GM18858 (cell line): ENCODE data around the gene SNRPB.
A peak's percentile ranks its signal among the peaks of the same experiment; 100 is the strongest.
"Not testable (repeated sequence)": the region's sequence is repeated elsewhere in the genome, so short reads cannot be mapped to it uniquely, and the experiment has no call there.

Experiments used
- ATAC-seq: cut with Tn5 transposase; IDR thresholded peaks from one replicate; pipeline ENCODE4 v1.9.1; 2021; ENCODE audit not compliant: unreplicated experiment

SNRPB gene

GRCh38 chr20:2470423-2471193 is at the start of gene SNRPB:
Gene SNRPB (minus strand): TSS chr20:2470789. CDS start chr20:2470690, 99 bp downstream.
- ATAC-seq: peak; percentile 95

DNA sequence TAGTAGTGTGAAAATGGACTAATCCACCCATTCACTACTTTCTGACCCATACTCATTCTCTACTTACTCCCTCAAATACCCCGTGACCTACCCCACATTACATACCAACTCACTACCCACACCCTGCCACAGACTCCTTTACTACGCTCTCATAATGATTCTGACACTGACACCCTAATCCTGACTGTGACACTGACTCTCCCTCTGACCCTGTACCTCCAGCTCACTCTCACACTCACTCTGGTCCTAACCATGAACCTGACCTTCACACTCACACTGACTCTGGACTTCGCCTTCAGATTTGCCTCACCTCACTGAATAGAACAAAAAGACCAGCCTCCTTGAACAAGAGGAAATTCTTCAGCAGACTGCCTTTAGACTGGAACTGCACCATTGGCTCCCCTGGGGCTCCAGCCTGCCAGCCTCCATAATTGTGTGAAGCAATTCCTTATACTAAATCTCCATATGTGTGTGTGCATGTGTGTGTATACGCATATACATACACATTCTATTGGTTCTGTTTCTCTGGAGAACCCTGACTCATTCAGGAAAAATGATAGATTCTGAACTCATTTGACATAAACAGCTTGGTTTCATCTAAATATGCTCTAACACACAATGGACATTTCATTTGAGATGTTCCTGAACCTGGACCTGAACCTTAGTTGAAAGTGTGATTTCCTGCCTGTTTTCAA is 48.7 kb upstream of the SNRPB start:
- ATAC-seq: no peak

- no peak for ATAC-seq
Measured at GRCh38 chr20:2518558-2518957, 48.0 kb upstream of the SNRPB start.

DNA sequence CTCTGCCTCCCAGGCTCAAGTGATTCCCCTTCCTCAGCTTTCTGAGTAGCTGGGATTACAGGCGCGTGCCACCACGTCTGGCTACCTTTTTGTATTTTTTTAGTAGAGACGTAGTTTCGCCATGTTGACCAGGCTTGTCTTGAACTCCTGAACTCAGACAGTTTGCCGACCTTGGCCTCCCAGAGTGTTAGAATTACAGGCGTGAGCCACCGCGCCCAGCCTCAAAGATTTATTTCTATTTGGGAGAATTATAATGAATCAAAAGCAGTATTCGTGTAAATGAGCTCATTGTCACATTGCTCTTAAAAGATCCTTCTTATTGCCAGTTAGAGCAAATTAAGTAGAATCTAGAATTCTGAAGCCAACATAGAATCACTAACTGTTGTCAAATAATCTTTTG is 47.5 kb upstream of the SNRPB start:
- ATAC-seq: no peak

GRCh38 chr20:2516399-2516798 is 45.8 kb upstream of the SNRPB start:
- ATAC-seq: no peak

DNA sequence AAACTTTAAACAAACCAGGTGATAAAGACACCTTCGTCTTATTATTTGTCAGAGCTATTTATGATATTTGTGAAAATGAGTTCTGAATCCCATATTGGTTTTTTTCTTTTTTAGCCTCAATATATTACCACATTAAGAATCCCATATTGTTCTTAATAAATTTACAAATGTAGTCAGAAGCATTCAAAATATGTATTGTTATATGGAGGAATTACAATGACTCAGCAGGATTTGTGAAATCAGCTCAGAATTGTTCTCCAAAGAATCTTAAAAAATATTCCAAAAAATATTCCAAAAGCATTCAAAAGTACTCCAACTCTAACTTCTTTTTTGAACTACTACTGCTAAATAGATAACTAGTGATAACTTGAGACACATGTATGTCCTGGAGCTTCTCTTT is 44.6 kb upstream of the SNRPB start:
- ATAC-seq: no peak

- no peak for ATAC-seq
Measured at GRCh38 chr20:2509794-2510193, 39.2 kb upstream of the SNRPB start.

DNA sequence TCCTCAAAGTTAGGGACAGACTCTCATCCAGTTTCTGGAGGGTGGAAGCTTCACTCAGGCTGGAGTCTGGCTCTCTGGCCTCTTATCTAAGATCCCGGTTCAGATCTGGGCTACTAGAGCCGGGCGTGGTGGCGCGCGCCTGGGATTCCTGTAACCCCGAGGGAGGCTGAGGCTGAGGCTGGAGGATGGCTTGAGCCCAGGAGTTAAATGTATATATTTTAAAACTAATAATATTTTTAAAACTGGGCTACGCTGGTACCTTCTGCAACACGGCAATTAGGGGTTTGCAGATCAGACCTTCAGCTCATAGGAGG is 38.8 kb upstream of the SNRPB start:
- ATAC-seq: no peak

DNA sequence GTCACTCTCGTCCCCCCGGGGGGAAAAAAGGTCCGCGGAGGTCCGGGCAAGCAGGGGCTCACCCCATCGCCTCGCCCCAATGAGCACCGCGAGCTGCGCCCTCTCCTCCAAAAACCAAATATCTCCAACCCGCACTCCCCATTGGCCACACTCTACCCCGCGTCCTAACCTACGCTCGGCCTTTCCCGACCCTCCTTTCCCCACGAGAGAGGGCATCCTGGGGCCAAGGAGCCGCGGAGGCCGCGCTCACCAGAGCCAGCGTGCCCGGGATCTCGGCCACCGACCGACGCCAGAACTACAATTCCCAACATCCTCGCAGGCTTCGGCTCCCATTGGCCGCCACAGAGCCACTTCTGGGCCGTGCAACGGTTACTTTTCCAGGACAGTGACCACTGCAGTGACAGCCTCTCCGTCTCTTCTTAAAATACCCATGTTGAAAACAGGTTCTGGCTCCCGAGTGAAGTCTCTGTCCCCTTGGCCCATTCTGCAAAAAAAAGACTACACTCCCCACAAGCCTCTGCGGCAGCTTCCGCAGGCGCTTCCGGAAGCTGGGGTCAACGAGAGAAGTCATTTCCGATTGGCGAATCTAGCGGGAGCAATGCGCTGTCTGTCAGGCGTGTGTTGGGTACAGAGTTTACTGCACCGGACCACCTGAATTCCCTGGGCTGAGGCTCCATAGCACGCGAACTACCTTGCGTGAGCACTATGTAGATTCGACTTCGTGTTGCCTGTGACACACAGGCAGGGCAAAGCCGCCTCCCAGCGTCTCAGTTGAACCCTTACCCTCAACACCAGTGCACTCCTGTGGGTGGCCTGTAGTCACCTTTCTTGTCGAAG is 38.3 kb upstream of the SNRPB start, which contains the start of gene ZNF343:
TSS of gene ZNF343 (minus strand) at position 285 of the 837 bp plus-strand sequence. CDS start 15,020 bp downstream, outside the sequence.
- peak; percentile 87 for ATAC-seq

DNA sequence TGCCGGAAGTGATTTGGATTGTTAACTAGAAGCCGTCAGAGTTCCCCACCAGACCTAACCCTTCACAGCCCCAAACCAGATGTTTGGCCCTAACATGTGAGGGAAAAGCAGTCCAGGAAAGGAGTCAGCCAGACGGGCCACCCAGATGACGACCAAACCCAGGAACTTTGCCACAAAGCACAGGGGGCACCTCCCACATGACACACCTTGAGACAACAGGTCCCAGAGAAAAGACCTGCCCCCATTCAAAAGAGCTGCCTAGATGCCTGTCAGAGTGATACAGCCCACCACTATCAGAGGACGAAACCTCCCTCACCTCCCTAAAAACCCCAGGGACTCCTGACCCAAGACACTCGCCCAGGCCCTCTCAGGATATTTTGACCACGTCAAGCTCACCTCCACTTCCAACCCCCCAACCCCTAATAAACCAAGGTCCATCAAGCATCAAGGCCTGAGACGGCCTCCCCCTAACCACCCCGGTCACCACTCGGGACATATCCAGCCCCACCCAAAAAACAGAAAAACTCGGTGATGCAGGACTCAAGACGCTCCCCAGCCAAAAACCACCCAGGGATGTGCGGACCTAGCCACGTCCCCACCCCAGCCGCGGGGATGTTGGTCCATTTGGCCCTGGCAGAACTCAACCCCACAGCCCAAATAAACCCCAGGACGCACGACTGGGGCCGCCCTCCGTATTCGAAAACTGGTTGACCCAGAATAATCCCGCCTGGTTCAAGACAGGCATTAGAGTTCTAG is 37.5 kb upstream of the SNRPB start:
- ATAC-seq: no peak

DNA sequence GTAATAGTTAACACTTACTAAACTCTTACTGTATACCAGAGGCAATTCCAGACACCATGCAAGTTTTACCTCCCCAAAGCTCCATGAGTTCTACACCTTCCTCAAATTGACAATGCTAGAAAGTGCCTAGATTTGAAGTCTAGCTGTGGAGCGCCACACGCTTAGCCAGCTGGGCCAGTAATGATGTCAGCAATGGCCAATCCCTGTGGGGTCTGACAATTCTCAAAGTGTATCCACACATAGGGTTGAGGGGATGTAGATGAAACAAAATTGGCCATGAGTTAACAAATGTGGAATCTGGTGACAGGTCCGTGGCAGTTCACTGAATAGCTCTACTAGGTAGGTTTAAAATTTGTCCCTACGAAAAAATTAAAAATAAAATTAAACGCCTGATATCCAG is 36.9 kb upstream of the SNRPB start:
- ATAC-seq: no peak

GRCh38 chr20:2506426-2506825 is 35.8 kb upstream of the SNRPB start:
- ATAC-seq: not testable (repeated sequence)

DNA sequence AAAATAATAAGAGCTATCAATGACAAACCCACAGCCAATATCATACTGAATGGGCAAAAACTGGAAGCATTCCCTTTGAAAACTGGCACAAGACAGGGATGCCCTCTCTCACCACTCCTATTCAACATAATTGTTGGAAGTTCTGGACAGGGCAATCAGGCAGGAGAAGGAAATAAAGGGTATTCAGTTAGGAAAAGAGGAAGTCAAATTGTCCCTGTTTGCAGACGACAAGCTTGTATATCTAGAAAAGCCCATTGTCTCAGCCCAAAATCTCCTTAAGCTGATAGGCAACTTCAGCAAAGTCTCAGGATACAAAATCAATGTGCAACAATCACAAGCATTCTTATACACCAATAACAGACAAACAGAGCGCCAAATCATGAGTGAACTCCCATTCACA is 34.2 kb upstream of the SNRPB start:
- ATAC-seq: not testable (repeated sequence)

DNA sequence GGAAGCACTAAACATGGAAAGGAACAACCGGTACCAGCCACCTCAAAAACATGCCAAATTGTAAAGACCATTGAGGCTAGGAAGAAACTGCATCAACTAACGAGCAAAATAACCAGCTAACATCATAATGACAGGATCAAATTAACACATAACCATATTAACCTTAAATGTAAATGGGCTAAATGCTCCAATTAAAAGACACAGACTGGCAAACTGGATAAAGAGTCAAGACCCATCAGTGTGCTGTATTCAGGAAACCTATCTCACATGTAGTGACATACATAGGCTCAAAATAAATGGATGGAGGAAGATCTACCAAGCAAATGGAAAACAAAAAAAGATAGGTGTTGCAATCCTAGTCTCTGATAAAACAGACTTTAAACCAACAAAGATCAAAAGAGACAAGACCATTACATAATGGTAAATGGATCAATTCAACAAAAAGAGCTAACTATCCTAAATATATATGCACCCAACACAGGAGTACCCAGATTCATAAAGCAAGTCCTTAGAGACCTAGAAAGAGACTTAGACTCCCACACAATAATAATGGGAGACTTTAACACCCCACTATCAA is 32.3 kb upstream of the SNRPB start:
- not testable (repeated sequence) for ATAC-seq

GRCh38 chr20:2485661-2486060 is 15.1 kb upstream of the SNRPB start:
- no peak for ATAC-seq

DNA sequence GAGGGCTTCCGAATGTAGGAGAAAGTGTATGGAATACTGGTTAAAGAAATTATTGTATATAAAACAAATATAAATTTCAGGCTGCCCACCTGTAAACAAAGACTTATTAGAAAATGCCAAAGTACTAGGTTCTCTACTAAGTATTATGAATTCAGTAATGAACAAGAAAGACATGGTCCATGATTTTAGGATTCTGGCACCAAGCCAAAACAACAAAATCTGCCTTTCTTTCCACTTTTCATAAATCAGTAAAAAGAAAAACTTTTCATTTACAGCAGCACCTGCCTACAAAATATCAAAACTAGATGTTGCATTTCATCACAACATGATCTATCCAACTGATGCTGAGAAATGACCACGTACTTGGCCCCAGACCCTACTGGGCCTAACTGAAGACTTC is 14.5 kb upstream of the SNRPB start:
- no peak for ATAC-seq

GRCh38 chr20:2483504-2483903 is 12.9 kb upstream of the SNRPB start:
- no peak for ATAC-seq

- ATAC-seq: no peak
Measured at GRCh38 chr20:2480381-2480780, 9.8 kb upstream of the SNRPB start.

- no peak for ATAC-seq
Measured at GRCh38 chr20:2476742-2477615, 6.4 kb upstream of the SNRPB start.
